ENCODE results near the gene DHX58. TPM values are rescaled to one million over a fixed set of nuclear protein-coding genes. Genes with fewer than 3 reads are reported as not detected.

The DHX58 gene
- total RNA-seq, 2 experiments from 2014 or later, result 10.3 to 19.4 TPM

DNA sequence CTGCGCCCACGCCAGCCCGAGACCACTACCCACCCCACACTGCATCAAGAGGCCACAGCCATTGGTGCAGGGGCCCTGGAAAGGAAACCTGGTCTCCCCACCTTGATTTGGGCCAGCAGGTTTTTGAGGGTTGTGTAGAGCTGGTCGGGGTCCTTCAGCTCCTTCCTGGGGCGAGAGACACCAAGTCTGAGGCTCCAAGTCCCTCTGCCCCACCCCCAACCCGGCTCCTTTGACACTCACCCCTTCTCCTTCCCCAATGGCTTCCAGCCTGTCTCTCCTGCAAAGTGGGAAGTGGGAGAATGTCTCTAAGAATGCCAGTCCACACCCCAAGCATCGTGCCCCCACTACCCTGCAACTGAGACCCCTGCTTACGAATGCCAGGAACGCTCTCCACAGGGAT lies 1.6 kb upstream of the DHX58 start:
- Histone ChIP-seq H3K4me3 (ENCODE audit: low read depth, low read length, poor library complexity, severe bottlenecking) (no peak overlapping the region), H3K27ac (ENCODE audit: low read depth, low read length, poor library complexity, severe bottlenecking) (no peak overlapping the region), H3K9me3 (ENCODE audit: low read length) (no peaks in the 10 kb centered on the region), H3K9me2 (ENCODE audit: insufficient read depth, low read length) (no peaks in the 10 kb centered on the region), H3K79me2 (ENCODE audit: insufficient read depth, low read depth, low read length) (no peaks in the 10 kb centered on the region), H4K20me1 (ENCODE audit: insufficient read depth, low read length) (no peaks in the 10 kb centered on the region), H3K4me1 (ENCODE audit: insufficient read depth, low read length, poor library complexity, severe bottlenecking) (peaks cover 75% of the 10 kb centered on the region), H3K36me3 (ENCODE audit: insufficient read depth, low read length) (peaks cover 39% of the 10 kb centered on the region), H3K4me2 (ENCODE audit: low read length) (no peak overlapping the region), H2AFZ (ENCODE audit: low read length) (no peak overlapping the region)
- ChIA-PET POLR2A (no interaction called here), CTCF (ENCODE audit: unreplicated experiment) (no interaction called here)
- intact Hi-C loops (cut with micrococcal nuclease; ENCODE audit: unreplicated experiment), result loop anchor here (10.0 kb wide), 2 partner anchors 271 to 379 kb away; partner anchors contain the start of genes HAP1 and STAT3
- BruUV-seq (replicated peaks), result no TSS peak
- TF ChIP-seq EZH2phosphoT487 (IDR thresholded peaks at IDR 0.05; ENCODE audit: borderline replicate concordance, low read depth, low read length), result no peak
- TF ChIP-seq, protein P1, sequence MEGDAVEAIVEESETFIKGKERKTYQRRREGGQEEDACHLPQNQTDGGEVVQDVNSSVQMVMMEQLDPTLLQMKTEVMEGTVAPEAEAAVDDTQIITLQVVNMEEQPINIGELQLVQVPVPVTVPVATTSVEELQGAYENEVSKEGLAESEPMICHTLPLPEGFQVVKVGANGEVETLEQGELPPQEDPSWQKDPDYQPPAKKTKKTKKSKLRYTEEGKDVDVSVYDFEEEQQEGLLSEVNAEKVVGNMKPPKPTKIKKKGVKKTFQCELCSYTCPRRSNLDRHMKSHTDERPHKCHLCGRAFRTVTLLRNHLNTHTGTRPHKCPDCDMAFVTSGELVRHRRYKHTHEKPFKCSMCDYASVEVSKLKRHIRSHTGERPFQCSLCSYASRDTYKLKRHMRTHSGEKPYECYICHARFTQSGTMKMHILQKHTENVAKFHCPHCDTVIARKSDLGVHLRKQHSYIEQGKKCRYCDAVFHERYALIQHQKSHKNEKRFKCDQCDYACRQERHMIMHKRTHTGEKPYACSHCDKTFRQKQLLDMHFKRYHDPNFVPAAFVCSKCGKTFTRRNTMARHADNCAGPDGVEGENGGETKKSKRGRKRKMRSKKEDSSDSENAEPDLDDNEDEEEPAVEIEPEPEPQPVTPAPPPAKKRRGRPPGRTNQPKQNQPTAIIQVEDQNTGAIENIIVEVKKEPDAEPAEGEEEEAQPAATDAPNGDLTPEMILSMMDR (conservative IDR thresholded peaks at IDR 0.05; ENCODE audit: low read length), result no peak
- DNase-seq (ENCODE audit: low spot score), result no peak

DNA sequence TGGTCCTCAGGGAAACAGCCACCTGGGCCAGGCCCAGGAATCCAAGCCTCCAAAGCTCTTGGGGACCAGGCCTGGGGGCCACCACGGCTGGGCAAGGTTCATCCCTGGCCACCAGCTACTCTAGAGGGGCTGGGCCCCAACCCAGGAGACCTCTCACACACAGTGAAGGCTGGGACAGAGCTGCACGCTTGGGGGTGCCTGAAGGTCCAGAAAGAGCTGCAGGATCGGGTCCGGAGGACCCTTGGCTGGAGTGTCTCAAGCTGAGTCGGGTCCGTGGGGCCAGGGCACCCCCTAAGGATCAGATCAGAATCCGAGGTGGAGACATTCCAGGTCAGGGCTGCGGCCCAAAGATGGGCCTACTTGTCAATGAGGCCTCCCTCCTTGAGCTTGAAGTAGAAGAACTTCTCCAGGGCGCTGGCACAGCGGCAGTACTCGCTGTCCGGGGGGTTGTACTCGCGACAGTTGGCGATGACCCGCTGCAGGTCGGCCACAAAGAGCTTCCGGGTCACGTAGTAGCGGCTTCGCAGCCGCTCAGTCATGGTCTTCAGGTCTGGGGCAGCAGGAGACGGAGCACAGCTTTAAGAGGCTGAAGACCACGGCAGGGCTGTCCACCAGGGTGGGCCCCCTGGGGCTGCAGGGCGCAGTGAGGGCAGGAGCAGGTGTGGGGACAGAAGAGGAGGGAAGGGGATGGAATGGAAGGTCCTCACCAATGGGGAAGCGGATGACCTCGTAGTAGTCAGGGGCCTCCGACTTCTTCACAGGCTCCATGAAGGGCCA lies 967 bp upstream of the DHX58 start:
- no peak for DNase-seq (ENCODE audit: low spot score)
- Histone ChIP-seq H3K79me2 (ENCODE audit: insufficient read depth, low read depth, low read length) (no peaks in the 10 kb centered on the region), H3K4me1 (ENCODE audit: insufficient read depth, low read length, poor library complexity, severe bottlenecking) (peaks cover 69% of the 10 kb centered on the region), H3K27ac (ENCODE audit: low read depth, low read length, poor library complexity, severe bottlenecking) (peak overlapping the region; percentile 83), H3K4me3 (ENCODE audit: low read depth, low read length, poor library complexity, severe bottlenecking) (peak overlapping the region; percentile 63), H2AFZ (ENCODE audit: low read length) (no peak overlapping the region), H3K36me3 (ENCODE audit: insufficient read depth, low read length) (peaks cover 35% of the 10 kb centered on the region), H3K9me3 (ENCODE audit: low read length) (no peaks in the 10 kb centered on the region), H3K9me2 (ENCODE audit: insufficient read depth, low read length) (no peaks in the 10 kb centered on the region), H3K4me2 (ENCODE audit: low read length) (peak overlapping the region; percentile 85), H4K20me1 (ENCODE audit: insufficient read depth, low read length) (no peaks in the 10 kb centered on the region)
- ChIA-PET POLR2A (interaction anchor here (0.9 to 1.3 kb wide), 4 partner anchors 42 to 151 kb away, joined by 3 to 7 read pairs (median 4); partner anchors contain the start of genes CNP and DNAJC7), CTCF (ENCODE audit: unreplicated experiment) (interaction anchor here (0.8 to 1.3 kb wide), 3 partner anchors 41 to 183 kb away, joined by 3 to 5 read pairs (median 3); partner anchors contain the start of genes DNAJC7 and ODAD4)
- TF ChIP-seq EZH2phosphoT487 (IDR thresholded peaks at IDR 0.05; ENCODE audit: borderline replicate concordance, low read depth, low read length), result no peak
- TF ChIP-seq, protein P1 (conservative IDR thresholded peaks at IDR 0.05; ENCODE audit: low read length), result no peak
- BruUV-seq (replicated peaks), result TSS peak; percentile 85
- intact Hi-C loops (cut with micrococcal nuclease; ENCODE audit: unreplicated experiment), result loop anchor here (10.0 kb wide), 2 partner anchors 271 to 379 kb away; partner anchors contain the start of genes HAP1 and STAT3
